Activated B cell treated with CpG ODN at 0.5 μM for 24 hours (primary cell): Measurements from ENCODE around the gene MESD. TPM values are rescaled to one million over a fixed set of nuclear protein-coding genes. Genes with fewer than 3 reads are reported as not detected.

Experiments
- ATAC-seq: fragments of 200-7000 bp; cut with Tn5 transposase; one replicate; pipeline ENCODE4 v1.10.0; 2021; ENCODE audit warnings: low read depth, mild to moderate bottlenecking, moderate library complexity
- CTCF ChIA-PET: fragments of 350-600 bp; sonication (Branson Sonifier 250); formaldehyde crosslinking; loops from one replicate; lab custom pipeline; 2021; ENCODE audit warnings: antibody characterized with exemption; lab: Charles Lee
- POLR2A ChIA-PET: fragments of 350-600 bp; sonication (Branson Sonifier 250); formaldehyde crosslinking; loops from one replicate; lab custom pipeline; 2021; ENCODE audit warnings: antibody characterized with exemption; lab: Charles Lee
- DNase-seq: peaks from one replicate; pipeline ENCODE4 v3.0.0; 2022
- H3K27ac Mint-ChIP-seq: one replicate; pipeline ENCODE4 v1.8.0; 2020; ENCODE audit warnings: mixed read lengths
- H3K27me3 Mint-ChIP-seq: one replicate; pipeline ENCODE4 v1.8.0; 2021; ENCODE audit warnings: mixed read lengths
- H3K36me3 Mint-ChIP-seq: one replicate; pipeline ENCODE4 v1.8.0; 2021; ENCODE audit warnings: low read depth, mixed read lengths
- H3K4me1 Mint-ChIP-seq: one replicate; pipeline ENCODE4 v1.8.0; 2021; ENCODE audit warnings: mixed read lengths
- H3K4me3 Mint-ChIP-seq: one replicate; pipeline ENCODE4 v1.8.0; 2020; ENCODE audit warnings: mild to moderate bottlenecking, mixed read lengths
- H3K9me3 Mint-ChIP-seq: one replicate; pipeline ENCODE4 v1.8.0; 2020; ENCODE audit warnings: mixed read lengths
- intact Hi-C: fragments of 100-400 bp; cut with micrococcal nuclease; formaldehyde crosslinking; loops from one replicate; pipeline ENCODE4 v1.15.1; 2024
- total RNA-seq: library from RNA; stranded (reverse); gene quantifications from 2 replicates; pipeline ENCODE4 v1.2.3, GENCODE V29; 2022
- TF ChIP-seq, protein P1 (sequence below): fragments of 200-600 bp; IDR thresholded peaks from one replicate; pipeline ENCODE4 v1.8.0; 2022; ENCODE audit warnings: antibody characterized with exemption, mild to moderate bottlenecking

MESD gene
- total RNA-seq, 1 donor from 2014 or later: 23.8 TPM

DNA sequence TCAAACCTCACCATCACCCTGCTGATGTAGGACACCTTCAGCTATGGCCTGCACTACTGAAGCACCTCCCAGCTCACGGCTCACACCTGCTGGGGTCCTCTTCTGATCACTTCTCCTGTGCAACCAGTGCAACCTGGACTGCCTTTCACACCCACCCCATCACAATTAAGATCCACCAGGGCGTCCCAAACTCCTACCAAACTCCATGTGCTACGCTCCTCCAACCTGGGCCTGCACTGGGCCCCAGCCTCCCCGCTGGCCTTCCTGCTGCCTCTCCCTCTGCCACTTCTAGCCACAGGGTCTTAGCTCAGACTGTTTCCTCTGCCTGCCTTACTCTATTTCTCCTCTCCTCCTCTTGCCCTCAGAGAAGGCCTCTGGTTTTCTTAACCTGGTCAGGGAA is 12.8 kb downstream of the MESD start:
- Mint-ChIP-seq H3K27me3 (no peaks in the 10 kb centered on the region), H3K36me3 (peaks cover 63% of the 10 kb centered on the region), H3K9me3 (no peaks in the 10 kb centered on the region), H3K27ac (peak overlapping the region; percentile 51), H3K4me1 (peaks cover 22% of the 10 kb centered on the region), H3K4me3 (no peak overlapping the region)
- TF ChIP-seq, protein P1, sequence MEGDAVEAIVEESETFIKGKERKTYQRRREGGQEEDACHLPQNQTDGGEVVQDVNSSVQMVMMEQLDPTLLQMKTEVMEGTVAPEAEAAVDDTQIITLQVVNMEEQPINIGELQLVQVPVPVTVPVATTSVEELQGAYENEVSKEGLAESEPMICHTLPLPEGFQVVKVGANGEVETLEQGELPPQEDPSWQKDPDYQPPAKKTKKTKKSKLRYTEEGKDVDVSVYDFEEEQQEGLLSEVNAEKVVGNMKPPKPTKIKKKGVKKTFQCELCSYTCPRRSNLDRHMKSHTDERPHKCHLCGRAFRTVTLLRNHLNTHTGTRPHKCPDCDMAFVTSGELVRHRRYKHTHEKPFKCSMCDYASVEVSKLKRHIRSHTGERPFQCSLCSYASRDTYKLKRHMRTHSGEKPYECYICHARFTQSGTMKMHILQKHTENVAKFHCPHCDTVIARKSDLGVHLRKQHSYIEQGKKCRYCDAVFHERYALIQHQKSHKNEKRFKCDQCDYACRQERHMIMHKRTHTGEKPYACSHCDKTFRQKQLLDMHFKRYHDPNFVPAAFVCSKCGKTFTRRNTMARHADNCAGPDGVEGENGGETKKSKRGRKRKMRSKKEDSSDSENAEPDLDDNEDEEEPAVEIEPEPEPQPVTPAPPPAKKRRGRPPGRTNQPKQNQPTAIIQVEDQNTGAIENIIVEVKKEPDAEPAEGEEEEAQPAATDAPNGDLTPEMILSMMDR: no peak
- CTCF ChIA-PET: interaction anchor here (1.0 to 2.5 kb wide), 3 partner anchors 8 to 289 kb away, joined by 3 to 33 read pairs (median 3); no protein-coding TSS in a partner anchor
- ATAC-seq (no peak), DNase-seq (no peak)
- POLR2A ChIA-PET: interaction anchor here (1.0 to 1.2 kb wide), 2 partner anchors 24 to 289 kb away, joined by 3 to 4 read pairs; no protein-coding TSS in a partner anchor
- intact Hi-C loops: loop anchor here (1.0 kb wide), 2 partner anchors 131 to 289 kb away; no protein-coding TSS in a partner anchor

DNA sequence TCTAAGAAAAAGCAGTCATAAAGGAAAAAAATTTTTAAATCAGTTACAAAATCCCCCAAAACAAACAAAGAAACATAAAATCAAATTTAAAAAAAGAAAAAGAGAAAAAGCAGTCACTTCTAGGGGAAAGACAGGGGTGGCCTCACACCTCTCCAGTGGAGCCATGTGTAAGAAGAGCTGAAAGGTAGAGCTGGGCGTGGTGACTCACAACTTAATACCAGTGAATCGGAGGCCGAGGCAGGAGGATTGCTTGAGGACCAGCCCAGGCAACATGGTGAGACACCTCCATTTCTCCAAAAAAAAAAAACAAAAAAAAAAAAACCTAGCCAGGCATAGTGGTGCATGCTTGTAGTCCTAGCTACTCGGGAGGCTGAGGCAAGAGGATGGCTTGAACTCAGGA is 14.7 kb downstream of the MESD start:
- Mint-ChIP-seq H3K4me3 (no peak overlapping the region), H3K36me3 (peaks cover 62% of the 10 kb centered on the region), H3K27me3 (no peaks in the 10 kb centered on the region), H3K27ac (no peak overlapping the region), H3K9me3 (no peaks in the 10 kb centered on the region), H3K4me1 (peaks cover 28% of the 10 kb centered on the region)
- POLR2A ChIA-PET: interaction anchor here (0.6 kb wide), 1 partner anchor 319 kb away, joined by 3 read pairs; no protein-coding TSS in a partner anchor
- DNase-seq (no peak), ATAC-seq (no peak)
- intact Hi-C loops: no loop called here
- TF ChIP-seq, protein P1: no peak
- CTCF ChIA-PET: interaction anchor here (2.7 kb wide), 1 partner anchor 292 kb away, joined by 11 read pairs; no protein-coding TSS in a partner anchor

GRCh38 chr15:80972276-80972675 is 17.3 kb downstream of the MESD start:
- ChIA-PET CTCF (no interaction called here), POLR2A (no interaction called here)
- ATAC-seq (no peak), DNase-seq (no peak)
- no peaks in the 10 kb centered on the region for H3K9me3 Mint-ChIP-seq
- H3K36me3 Mint-ChIP-seq: peaks cover 51% of the 10 kb centered on the region
- peaks cover 16% of the 10 kb centered on the region for H3K4me1 Mint-ChIP-seq
- H3K27ac Mint-ChIP-seq: no peak overlapping the region
- H3K27me3 Mint-ChIP-seq: no peaks in the 10 kb centered on the region
- intact Hi-C loops: no loop called here
- TF ChIP-seq, protein P1: no peak
- H3K4me3 Mint-ChIP-seq: no peak overlapping the region

DNA sequence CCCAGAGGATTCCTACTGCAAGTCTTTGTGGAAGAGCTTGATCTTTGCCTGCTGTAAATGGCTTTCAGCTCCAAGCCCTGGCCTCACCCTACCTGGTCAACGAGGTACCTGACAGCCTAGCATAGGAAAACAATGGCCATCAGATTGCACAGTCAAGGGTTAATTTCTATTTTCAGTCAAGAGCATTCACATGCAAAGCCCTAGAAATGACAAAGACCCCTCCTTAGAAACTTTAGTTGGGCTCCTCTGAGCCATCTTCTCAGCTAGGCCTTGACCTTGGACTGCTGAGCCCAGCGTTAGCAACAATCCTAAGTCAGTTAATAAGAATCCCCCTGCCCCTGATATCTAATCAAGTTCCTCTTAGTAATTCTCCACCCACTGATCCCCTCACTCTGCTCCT is 18.5 kb downstream of the MESD start:
- ChIA-PET CTCF (interaction anchor here (1.3 to 3.7 kb wide), 6 partner anchors 9 to 516 kb away, joined by 3 to 54 read pairs (median 14); no protein-coding TSS in a partner anchor), POLR2A (no interaction called here)
- TF ChIP-seq, protein P1: no peak
- DNase-seq: no peak
- Mint-ChIP-seq H3K36me3 (peaks cover 45% of the 10 kb centered on the region), H3K27me3 (no peaks in the 10 kb centered on the region), H3K27ac (no peak overlapping the region), H3K4me1 (peaks cover 9% of the 10 kb centered on the region), H3K9me3 (no peaks in the 10 kb centered on the region), H3K4me3 (no peak overlapping the region)
- no peak for ATAC-seq
- intact Hi-C loops: no loop called here

DNA sequence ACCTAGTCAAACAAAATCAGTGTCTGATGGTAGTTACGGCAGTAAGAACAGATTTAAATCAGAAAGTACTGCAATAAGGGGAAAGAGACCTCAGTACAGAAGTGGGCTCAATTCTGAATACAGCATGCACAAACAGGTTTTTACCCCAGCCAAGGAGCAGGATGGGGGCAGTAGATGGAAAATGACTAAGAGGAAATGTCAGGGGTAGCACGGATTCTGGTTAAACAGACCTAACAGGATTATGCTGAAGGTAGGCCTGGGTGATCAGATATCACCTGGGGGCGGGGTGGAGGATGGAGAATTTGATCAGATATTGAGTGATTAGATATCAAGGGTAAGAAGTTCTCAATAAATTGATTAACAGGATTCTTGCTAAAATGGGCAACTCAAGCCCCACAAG is 19.0 kb downstream of the MESD start:
- ATAC-seq: no peak
- no peak overlapping the region for H3K4me3 Mint-ChIP-seq
- POLR2A ChIA-PET: no interaction called here
- TF ChIP-seq, protein P1: no peak
- no peaks in the 10 kb centered on the region for H3K27me3 Mint-ChIP-seq
- CTCF ChIA-PET: interaction anchor here (0.9 to 3.7 kb wide), 16 partner anchors 9 to 521 kb away, joined by 3 to 54 read pairs (median 4); no protein-coding TSS in a partner anchor
- no peak overlapping the region for H3K27ac Mint-ChIP-seq
- intact Hi-C loops: loop anchor here (1.0 kb wide), 2 partner anchors 191 to 514 kb away; partner anchors contain the start of gene CEMIP
- no peaks in the 10 kb centered on the region for H3K9me3 Mint-ChIP-seq
- peaks cover 9% of the 10 kb centered on the region for H3K4me1 Mint-ChIP-seq
- no peak for DNase-seq
- peaks cover 45% of the 10 kb centered on the region for H3K36me3 Mint-ChIP-seq
